Measurements from ENCODE around the gene ETNK2.

Gene ETNK2

GRCh38 chr1:204172404-204173029 lies 20.7 kb upstream of the ETNK2 start:
- TF ChIP-seq TAF1 (IDR thresholded peaks at IDR 0.05; ENCODE audit: borderline replicate concordance, low read depth, low read length) (no peak), POLR2A (IDR thresholded peaks at IDR 0.05; ENCODE audit: low read depth, low read length) (no peak), POLR2AphosphoS5 (IDR thresholded peaks at IDR 0.05; ENCODE audit: low read depth, low read length) (no peak)
- DNase-seq (ENCODE audit: insufficient read length) (no peak), FAIRE-seq (no peak)

DNA sequence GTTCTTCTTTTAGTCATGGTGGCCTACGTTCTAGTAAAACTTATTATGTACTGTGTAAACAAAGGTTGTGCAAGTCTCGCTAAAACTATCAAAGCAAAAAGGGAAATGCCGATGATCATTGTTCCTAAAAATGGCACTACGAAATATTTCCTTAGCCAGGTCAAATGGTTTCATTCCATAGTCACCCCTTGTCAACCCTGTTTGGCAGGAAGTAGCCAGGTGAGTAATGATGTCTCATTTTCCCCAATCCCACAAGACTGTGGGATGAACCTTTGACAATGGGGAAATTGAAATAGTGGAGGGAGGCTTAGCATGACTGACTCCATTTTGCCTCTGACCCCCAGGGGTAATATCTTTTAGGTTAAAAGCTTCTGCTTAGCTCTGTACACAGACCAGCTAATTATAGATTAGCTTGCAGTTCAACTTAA lies 19.9 kb upstream of the ETNK2 start:
- TF ChIP-seq POLR2A (IDR thresholded peaks at IDR 0.05; ENCODE audit: low read depth, low read length) (no peak), POLR2AphosphoS5 (IDR thresholded peaks at IDR 0.05; ENCODE audit: low read depth, low read length) (no peak), TAF1 (IDR thresholded peaks at IDR 0.05; ENCODE audit: borderline replicate concordance, low read depth, low read length) (no peak)

GRCh38 chr1:204170494-204171155 lies 18.8 kb upstream of the ETNK2 start:
- TF ChIP-seq POLR2A (IDR thresholded peaks at IDR 0.05; ENCODE audit: low read depth, low read length) (no peak), POLR2AphosphoS5 (IDR thresholded peaks at IDR 0.05; ENCODE audit: low read depth, low read length) (no peak), TAF1 (IDR thresholded peaks at IDR 0.05; ENCODE audit: borderline replicate concordance, low read depth, low read length) (no peak)
- DNase-seq (ENCODE audit: insufficient read length): no peak
- no peak for FAIRE-seq

More for the DNA sequence above, 19.9 kb upstream of the ETNK2 start:
- no peak for DNase-seq (ENCODE audit: insufficient read length)
- no peak for FAIRE-seq

- DNase-seq (ENCODE audit: insufficient read length) (no peak), FAIRE-seq (no peak)
- TF ChIP-seq POLR2A (IDR thresholded peaks at IDR 0.05; ENCODE audit: low read depth, low read length) (no peak), POLR2AphosphoS5 (IDR thresholded peaks at IDR 0.05; ENCODE audit: low read depth, low read length) (no peak), TAF1 (IDR thresholded peaks at IDR 0.05; ENCODE audit: borderline replicate concordance, low read depth, low read length) (no peak)
These were observed 18.0 kb upstream of the ETNK2 start for GRCh38 chr1:204169858-204170257.

DNA sequence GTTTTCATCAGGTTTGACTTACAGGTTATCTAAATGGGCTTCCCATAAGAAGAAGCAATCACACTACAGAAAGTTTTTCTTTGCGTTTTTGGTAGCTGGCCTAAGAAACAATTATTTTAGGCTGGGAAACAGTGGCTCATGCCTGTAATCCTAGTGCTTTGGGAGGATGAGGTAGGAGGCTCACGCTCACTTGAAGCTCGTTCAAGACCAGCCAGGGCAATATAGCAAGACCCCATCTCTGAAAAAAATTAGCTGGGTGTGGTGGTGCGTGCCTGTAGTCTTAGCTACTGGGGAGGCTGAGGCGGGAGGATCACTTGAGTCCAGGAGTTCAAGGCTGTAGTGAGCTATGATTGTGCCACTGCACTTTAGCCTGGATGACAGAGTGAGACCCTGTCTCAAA lies 15.9 kb upstream of the ETNK2 start:
- FAIRE-seq (no peak), DNase-seq (ENCODE audit: insufficient read length) (no peak)
- TF ChIP-seq POLR2AphosphoS5 (IDR thresholded peaks at IDR 0.05; ENCODE audit: low read depth, low read length) (no peak), TAF1 (IDR thresholded peaks at IDR 0.05; ENCODE audit: borderline replicate concordance, low read depth, low read length) (no peak), POLR2A (IDR thresholded peaks at IDR 0.05; ENCODE audit: low read depth, low read length) (no peak)

DNA sequence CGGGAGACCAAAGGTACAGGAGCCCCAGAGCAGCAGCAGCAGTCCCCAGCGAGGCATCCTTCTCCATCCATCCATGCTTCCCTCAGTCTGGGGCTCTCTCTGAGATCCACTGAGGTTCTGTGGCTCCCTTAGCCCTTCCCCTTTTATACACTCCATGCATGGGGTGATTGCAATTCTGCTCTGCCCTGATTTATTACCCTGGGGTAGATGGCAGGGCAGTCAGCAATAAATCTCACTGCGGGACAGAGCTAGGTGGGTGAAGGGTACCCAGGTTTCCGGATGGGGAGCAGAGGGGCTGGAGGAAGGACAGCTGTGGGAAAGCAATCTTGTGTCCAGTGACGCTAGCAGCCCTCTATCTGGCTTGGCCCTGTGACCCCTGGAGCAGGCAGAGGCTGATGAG lies 14.4 kb upstream of the ETNK2 start, which contains the start of gene REN:
Gene REN (minus strand): TSS at position 119 of the 400 bp plus-strand sequence. CDS start 44 bp downstream, at position 75.
- TF ChIP-seq TAF1 (IDR thresholded peaks at IDR 0.05; ENCODE audit: borderline replicate concordance, low read depth, low read length) (no peak), POLR2AphosphoS5 (IDR thresholded peaks at IDR 0.05; ENCODE audit: low read depth, low read length) (no peak), POLR2A (IDR thresholded peaks at IDR 0.05; ENCODE audit: low read depth, low read length) (no peak)
- DNase-seq (ENCODE audit: insufficient read length) (no peak), FAIRE-seq (no peak)

DNA sequence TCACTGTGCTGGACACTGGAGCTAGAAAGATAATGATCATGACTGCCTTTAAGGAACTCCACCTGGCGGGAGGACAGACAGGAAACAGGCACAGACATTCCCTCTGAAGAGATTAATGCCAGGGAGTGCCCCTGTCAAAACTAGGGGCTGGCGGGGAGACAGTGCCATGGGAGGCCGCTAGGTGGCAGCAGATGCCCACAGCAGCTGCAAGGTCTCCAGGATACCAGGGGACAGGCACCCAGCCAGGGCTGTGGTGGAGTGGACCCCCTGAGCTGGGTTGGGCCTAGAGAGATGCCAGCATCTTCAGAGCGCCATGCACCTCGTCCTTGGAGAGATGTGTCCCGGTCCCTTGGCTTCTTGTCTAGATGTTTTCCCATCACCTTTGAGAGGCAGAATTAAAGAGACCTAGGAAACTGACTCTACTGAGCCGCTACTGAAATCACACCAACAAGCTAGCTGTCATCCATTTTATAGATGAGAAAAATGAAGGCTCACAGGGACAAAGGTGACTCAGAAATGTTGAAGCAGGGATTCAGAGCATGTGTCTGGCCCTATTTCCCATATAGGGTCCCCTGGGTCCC lies 10.7 kb upstream of the ETNK2 start:
- TF ChIP-seq POLR2A (IDR thresholded peaks at IDR 0.05; ENCODE audit: low read depth, low read length) (no peak), POLR2AphosphoS5 (IDR thresholded peaks at IDR 0.05; ENCODE audit: low read depth, low read length) (no peak), TAF1 (IDR thresholded peaks at IDR 0.05; ENCODE audit: borderline replicate concordance, low read depth, low read length) (no peak)
- DNase-seq (ENCODE audit: insufficient read length) (peak; percentile 68), FAIRE-seq (peak; percentile 40)

DNA sequence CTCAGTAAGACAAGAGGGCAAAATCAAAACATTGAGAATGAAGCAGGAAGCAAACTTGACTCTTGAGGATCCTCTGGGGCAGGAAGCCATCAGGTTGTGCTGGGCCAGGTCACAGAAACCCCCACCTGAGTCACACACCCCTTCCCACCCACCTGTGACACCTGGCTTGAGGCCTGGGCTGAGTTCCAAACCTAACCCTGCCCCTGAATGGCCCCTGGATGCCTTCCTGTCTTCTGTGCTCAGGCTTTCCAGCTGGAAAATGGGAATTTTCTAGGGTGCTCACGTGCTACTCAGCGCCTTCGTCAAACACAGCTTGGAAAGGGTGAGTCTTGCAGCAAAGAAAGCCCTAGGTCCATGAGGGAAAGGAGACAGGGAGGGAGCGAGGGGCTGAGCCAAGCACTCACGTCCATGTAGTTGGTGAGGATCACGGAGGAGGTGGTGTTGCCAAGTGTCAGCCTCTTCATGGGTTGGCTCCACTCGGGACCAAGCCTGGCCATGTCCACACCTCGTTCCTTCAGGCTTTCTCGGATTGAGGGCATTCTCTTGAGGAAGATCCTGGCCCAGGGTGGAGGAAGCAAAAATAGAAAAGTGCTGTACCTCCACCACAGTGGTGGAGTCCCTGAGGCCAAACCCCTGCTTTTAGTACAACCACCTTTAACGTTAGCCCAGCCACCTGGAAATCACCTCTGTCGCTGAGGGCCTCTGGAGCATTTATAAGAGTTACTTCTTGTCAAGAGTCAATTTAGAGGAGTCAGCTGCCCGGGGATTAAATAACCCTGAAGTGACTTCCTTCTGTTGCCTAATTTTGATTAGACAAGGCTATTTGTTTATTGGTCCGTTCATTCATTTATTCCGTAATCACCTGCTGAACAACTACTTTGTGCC lies 10.0 kb upstream of the ETNK2 start:
- DNase-seq (ENCODE audit: insufficient read length) (no peak), FAIRE-seq (no peak)
- TF ChIP-seq TAF1 (IDR thresholded peaks at IDR 0.05; ENCODE audit: borderline replicate concordance, low read depth, low read length): no peak
- TF ChIP-seq POLR2AphosphoS5 (IDR thresholded peaks at IDR 0.05; ENCODE audit: low read depth, low read length): no peak
- TF ChIP-seq POLR2A (IDR thresholded peaks at IDR 0.05; ENCODE audit: low read depth, low read length): no peak

GRCh38 chr1:204157962-204158361 lies 6.1 kb upstream of the ETNK2 start:
- FAIRE-seq (no peak), DNase-seq (ENCODE audit: insufficient read length) (no peak)
- TF ChIP-seq POLR2A (IDR thresholded peaks at IDR 0.05; ENCODE audit: low read depth, low read length): no peak
- no peak for TF ChIP-seq TAF1 (IDR thresholded peaks at IDR 0.05; ENCODE audit: borderline replicate concordance, low read depth, low read length)
- no peak for TF ChIP-seq POLR2AphosphoS5 (IDR thresholded peaks at IDR 0.05; ENCODE audit: low read depth, low read length)

- TF ChIP-seq POLR2AphosphoS5 (IDR thresholded peaks at IDR 0.05; ENCODE audit: low read depth, low read length) (no peak), POLR2A (IDR thresholded peaks at IDR 0.05; ENCODE audit: low read depth, low read length) (no peak), TAF1 (IDR thresholded peaks at IDR 0.05; ENCODE audit: borderline replicate concordance, low read depth, low read length) (no peak)
- FAIRE-seq (no peak), DNase-seq (ENCODE audit: insufficient read length) (no peak)
These were observed 4.0 kb upstream of the ETNK2 start for GRCh38 chr1:204155881-204156280.

All from GM12892 (cell line).